SIG-M5 treated with dmso at 0.1 percent for 504 hours (cell line): ENCODE data around the gene RBP2.

Experiments
- DNase-seq: peaks from one replicate; lab custom pipeline; 2025; ENCODE audit not compliant: unreplicated experiment; lab: John Stamatoyannopoulos, UW

The RBP2 gene

GRCh38 chr3:139476348-139476747 is at the start of gene RBP2:
Gene RBP2 (minus strand): TSS chr3:139476516. CDS start chr3:139476459, 57 bp downstream.
- DNase-seq = no peak

GRCh38 chr3:139524841-139525636 is 48.7 kb upstream of the RBP2 start:
- DNase-seq = no peak

- DNase-seq = no peak
Observed at GRCh38 chr3:139523718-139524117, 47.4 kb upstream of the RBP2 start.

- DNase-seq = no peak
Observed at GRCh38 chr3:139523166-139523565, 46.9 kb upstream of the RBP2 start.

DNA sequence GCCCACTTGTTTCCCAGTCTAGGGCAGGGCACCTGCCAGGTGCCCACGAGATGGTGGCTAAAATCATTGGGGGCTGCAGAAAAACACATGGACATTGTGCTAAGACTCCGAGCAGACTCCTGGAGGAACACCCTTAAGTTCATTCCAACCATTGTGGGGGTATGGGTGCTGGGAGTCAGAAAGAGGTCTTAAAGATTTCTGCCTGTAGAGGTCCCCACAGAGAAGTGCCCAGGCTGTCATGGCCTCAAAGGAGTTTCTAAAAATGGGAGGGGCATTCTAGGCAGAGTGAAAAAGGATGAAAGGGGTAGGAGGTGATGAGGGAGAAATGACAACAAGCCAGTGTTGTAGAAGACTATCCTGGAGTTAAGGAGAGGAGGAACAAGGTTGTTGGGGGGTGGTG is 46.1 kb upstream of the RBP2 start:
- DNase-seq = no peak

GRCh38 chr3:139521816-139522215 is 45.5 kb upstream of the RBP2 start:
- no peak for DNase-seq

DNA sequence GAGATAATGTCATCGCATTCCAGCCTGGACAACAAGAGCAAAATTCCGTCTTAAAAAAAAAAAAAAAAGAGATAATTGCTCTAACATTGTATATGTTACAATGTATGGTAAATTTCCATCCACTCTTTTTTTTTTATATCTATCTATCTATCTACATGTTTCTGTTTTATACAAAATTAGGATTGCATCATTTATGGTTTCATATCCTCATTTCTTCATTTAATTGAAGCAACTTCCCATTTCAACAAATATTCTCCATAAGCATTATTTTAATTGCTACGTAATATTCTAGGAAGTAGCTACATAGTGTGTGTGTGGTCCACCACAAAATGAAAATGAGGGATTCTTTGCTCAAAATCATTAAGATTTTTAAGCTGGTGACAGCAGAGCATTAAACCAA is 44.8 kb upstream of the RBP2 start:
- DNase-seq = no peak

GRCh38 chr3:139519998-139520737 is 43.9 kb upstream of the RBP2 start:
- no peak for DNase-seq

GRCh38 chr3:139518926-139519842 is 42.9 kb upstream of the RBP2 start:
- DNase-seq = no peak

- DNase-seq = no peak
Observed at GRCh38 chr3:139518306-139518705, 42.0 kb upstream of the RBP2 start.

DNA sequence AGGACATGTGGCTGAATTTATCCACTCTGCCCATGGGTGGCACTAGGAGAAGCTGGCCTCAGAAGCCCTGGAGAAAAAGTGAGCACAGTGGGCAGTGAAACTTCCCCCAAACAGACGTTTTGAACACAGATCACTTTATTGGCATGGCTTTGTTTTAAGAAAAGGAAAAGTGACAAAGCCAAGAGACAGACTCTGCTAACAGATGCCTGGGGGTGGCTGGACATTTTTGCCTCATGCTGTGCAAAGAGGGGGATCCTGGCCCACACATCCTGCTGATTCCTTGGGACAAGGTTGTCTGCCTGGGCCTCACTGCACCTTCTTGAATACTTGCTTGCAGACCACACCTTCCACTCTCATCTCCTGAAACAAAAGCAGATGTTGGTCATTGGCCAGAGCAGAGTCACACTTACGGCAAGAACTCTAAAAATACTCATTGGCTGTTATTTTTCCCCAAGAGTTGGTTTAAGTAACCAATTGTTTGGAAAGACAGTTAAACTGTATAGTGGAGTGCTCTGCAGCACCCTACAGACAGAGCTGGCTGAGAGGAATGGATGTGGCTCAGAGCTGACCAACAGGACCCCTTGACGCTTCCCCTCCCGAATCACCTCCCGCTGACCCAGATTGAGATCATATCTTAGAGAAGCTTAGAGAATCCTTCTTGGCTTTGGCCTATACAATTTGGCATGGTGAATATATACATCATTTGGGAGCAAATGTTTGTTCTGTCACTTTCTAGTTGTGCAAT is 41.2 kb upstream of the RBP2 start:
- DNase-seq = no peak

DNA sequence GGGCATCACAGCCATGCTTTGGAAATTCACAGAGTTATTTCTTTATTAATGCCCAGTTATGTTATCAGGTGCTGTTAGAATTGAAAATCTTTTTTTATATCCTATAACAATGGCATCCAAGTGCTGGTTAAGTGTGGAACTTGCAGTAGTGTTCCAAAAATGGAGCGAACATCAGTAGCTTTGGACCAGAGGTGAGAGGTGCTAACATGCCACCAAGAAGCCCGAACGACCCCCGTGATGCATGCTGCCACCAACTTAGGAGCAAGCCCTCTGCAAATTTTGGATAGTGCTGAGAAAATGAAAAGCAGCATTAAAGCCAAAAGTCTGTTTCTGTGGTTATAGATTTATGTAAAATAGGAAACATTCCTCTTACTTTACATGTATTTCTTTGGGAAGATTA is 38.4 kb upstream of the RBP2 start:
- DNase-seq = no peak

- DNase-seq = no peak
Observed at GRCh38 chr3:139509631-139510030, 33.3 kb upstream of the RBP2 start.

- DNase-seq = no peak
Observed at GRCh38 chr3:139506766-139507165, 30.4 kb upstream of the RBP2 start.

DNA sequence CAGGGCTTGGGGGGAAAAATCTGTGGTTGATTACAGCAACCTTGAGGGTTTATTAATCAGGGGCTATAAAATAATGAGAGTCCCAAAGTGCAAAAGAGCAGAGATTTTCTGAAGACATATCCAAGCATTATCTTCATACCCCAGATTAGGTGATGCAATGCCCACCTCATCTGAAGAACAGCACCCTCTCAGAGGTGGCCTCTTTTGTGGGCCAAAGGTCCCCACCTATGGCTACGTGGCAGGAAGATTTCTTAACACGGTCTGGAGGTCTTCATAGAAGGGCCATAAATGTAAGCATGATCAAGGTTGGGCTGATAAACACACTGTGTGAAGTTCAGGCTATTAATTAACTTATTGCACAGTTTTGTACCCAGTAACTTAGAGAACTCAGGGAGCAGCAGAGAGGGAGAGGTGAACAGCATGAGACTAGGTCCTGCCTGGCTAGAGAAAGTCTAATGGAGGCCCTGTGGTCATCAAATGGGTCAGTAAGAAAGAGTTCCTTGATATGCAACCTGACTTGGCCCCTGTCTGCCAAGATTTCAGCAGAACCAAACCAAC is 29.6 kb upstream of the RBP2 start:
- no peak for DNase-seq

- DNase-seq = no peak
Observed at GRCh38 chr3:139499536-139499935, 23.2 kb upstream of the RBP2 start.

- no peak for DNase-seq
Observed at GRCh38 chr3:139493826-139494385, 17.6 kb upstream of the RBP2 start.

GRCh38 chr3:139491966-139492365 is 15.7 kb upstream of the RBP2 start:
- no peak for DNase-seq

- DNase-seq = no peak
Observed at GRCh38 chr3:139491027-139491700, 14.8 kb upstream of the RBP2 start.

GRCh38 chr3:139482206-139482605 is 5.9 kb upstream of the RBP2 start:
- no peak for DNase-seq
